ENCODE measurements around the gene FBXO47.

- TF ChIP-seq POLR2AphosphoS5 (IDR thresholded peaks at IDR 0.05), result no peak
- TF ChIP-seq, protein P1, sequence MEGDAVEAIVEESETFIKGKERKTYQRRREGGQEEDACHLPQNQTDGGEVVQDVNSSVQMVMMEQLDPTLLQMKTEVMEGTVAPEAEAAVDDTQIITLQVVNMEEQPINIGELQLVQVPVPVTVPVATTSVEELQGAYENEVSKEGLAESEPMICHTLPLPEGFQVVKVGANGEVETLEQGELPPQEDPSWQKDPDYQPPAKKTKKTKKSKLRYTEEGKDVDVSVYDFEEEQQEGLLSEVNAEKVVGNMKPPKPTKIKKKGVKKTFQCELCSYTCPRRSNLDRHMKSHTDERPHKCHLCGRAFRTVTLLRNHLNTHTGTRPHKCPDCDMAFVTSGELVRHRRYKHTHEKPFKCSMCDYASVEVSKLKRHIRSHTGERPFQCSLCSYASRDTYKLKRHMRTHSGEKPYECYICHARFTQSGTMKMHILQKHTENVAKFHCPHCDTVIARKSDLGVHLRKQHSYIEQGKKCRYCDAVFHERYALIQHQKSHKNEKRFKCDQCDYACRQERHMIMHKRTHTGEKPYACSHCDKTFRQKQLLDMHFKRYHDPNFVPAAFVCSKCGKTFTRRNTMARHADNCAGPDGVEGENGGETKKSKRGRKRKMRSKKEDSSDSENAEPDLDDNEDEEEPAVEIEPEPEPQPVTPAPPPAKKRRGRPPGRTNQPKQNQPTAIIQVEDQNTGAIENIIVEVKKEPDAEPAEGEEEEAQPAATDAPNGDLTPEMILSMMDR (IDR thresholded peaks at IDR 0.05), result no peak
- no peak for TF ChIP-seq POLR2A (IDR thresholded peaks at IDR 0.05)
- no peak for TF ChIP-seq EP300 (IDR thresholded peaks at IDR 0.05)
Observed at GRCh38 chr17:38903404-38903803, 63.8 kb downstream of the FBXO47 start.
